ENCODE results near the gene C5orf47. TPM values are rescaled to one million over a fixed set of nuclear protein-coding genes. Genes with fewer than 3 reads are reported as not detected.

Gene C5orf47
- under 1 TPM in 1 of 2 experiments, not detected in 1; 0.19 TPM for total RNA-seq

DNA sequence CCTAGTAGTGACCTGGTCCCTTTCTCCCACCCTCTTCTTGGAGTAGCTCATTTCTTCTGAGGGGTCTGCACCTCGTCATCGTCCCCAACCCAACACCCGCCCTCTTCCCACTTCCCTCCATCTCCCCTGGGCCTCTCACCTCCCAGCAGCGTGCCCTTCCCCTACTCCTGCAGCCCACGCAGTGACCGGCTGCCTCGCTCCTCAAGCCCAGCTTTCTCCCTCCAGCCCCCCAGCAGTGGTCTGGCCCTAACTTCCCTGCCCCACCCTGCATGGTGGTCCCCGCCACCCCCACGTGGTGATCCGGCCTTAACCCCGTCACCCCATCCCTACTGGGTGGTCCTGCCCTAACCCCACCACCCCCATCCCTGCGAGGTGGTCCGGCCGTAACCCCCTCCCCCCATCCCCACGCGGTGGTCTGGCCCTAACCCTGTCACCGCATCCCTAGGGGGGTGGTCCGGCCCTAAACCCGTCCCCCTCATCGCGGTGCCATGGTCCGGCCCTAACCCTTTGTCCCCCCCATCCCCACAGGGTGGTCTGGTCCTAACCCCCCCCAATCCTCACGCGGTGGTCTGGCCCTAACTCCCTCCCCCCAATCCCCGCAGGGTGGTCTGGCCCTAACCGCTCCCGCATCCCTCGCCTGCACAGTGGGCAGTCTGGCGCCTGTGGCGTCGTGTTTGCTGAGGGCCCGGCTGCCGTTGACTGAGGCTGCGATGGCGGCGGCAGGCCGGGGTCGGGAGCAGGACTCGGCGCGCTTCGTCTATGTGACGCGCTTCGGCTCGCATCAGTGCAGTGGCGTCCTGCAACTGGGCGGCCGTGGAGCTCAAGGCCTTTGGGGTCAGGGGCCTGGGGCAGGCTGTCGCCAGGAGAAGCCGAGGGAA is at the start of gene C5orf47:
Gene C5orf47 (plus strand): TSS at position 617 of the 878 bp plus-strand sequence. CDS start 94 bp downstream, at position 711.
- CTCF ChIA-PET = no interaction called here
- Mint-ChIP-seq H3K36me3 (no peaks in the 10 kb centered on the region), H3K27me3 (peaks cover 2% of the 10 kb centered on the region), H3K9me3 (ENCODE audit: low read depth) (no peaks in the 10 kb centered on the region), H3K4me1 (no peaks in the 10 kb centered on the region), H3K27ac (no peak within 1 kb of the TSS), H3K4me3 (no peak within 1 kb of the TSS)
- no peak for DNase-seq
- no peak for ATAC-seq

DNA sequence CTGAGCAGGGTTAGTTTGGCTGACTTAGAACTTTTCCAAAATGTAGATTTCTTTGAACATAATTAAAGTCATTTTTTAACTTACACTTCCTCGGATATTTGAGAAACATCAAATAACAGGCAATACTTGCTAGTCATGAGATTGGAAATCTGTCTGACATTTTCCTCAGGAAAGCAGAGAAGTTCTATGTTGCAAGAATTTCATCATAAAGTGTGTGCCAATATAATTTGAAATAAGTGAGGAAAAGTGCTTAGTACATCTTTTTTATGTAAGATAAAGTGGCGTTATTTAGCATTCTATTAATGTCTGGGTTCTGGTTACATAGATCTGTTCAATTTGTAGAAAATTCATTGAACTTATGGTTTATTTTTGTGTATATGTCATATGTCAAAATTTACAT is 48.7 kb upstream of the C5orf47 start:
- H3K27me3 Mint-ChIP-seq = no peaks in the 10 kb centered on the region
- peaks cover under 1% of the 10 kb centered on the region for H3K36me3 Mint-ChIP-seq
- DNase-seq = no peak
- no peak overlapping the region for H3K27ac Mint-ChIP-seq
- no peak overlapping the region for H3K4me3 Mint-ChIP-seq
- CTCF ChIA-PET = interaction anchor here (0.6 to 1.0 kb wide), 3 partner anchors 33 to 66 kb away, joined by 3 read pairs; no protein-coding TSS in a partner anchor
- no peaks in the 10 kb centered on the region for H3K4me1 Mint-ChIP-seq
- no peak for ATAC-seq
- no peaks in the 10 kb centered on the region for H3K9me3 Mint-ChIP-seq (ENCODE audit: low read depth)

DNA sequence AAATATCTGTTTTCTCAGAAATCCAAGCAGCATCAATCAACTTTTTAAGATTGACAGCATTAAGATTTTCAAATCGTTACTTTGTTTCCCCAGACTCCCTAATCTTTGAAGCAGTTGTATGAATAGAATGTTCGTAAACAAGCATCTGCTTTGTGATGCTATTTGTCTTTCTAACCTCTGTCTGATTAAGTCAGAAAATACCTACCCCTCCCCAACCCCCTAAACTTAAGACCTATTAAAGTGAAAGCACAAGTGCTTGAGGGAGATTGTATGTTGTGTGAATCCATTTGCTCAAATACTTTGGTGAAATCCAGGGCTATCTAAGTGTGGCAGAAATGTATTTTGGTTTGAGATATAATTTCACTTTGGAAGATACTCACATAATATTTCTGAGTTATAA is 47.9 kb upstream of the C5orf47 start:
- Mint-ChIP-seq H3K4me3 (no peak overlapping the region), H3K9me3 (ENCODE audit: low read depth) (no peaks in the 10 kb centered on the region), H3K4me1 (no peaks in the 10 kb centered on the region), H3K27ac (no peak overlapping the region), H3K27me3 (no peaks in the 10 kb centered on the region), H3K36me3 (peaks cover 3% of the 10 kb centered on the region)
- CTCF ChIA-PET = interaction anchor here (1.0 kb wide), 1 partner anchor 32 kb away, joined by 3 read pairs; no protein-coding TSS in a partner anchor
- DNase-seq (no peak), ATAC-seq (no peak)

DNA sequence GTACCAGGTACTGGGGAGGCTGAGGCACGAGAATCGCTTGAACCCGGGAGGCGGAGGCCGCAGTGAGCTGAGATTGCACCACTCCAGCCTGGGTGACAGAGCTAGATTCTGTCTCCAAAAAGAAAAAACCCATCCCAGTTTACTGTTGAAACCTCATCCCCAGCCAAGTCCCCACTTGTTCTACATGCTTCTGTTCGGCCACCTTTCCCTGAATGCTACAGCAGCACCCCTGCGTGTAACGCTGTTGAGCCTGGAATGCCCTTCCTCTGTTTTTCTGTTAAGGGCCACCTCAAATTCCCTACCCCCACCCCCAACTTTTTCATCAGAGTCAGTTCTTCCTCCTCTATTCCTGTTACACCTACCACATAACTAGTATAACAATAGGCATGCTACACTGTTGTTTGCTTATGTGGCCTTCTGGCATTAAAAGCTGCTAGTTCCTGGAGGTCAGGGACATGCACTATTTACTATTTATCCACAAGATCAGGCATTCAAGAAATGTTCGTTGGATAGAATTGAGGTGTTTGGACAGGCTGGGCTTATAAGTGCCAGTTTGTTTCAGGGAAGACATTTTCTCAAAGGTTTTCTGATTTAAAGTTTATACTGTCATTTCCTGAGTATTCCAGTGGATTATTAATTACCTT is 47.1 kb upstream of the C5orf47 start:
- no peak overlapping the region for H3K4me3 Mint-ChIP-seq
- H3K27ac Mint-ChIP-seq = no peak overlapping the region
- no peaks in the 10 kb centered on the region for H3K4me1 Mint-ChIP-seq
- no peak for ATAC-seq
- peaks cover 3% of the 10 kb centered on the region for H3K36me3 Mint-ChIP-seq
- no peak for DNase-seq
- CTCF ChIA-PET = no interaction called here
- no peaks in the 10 kb centered on the region for H3K9me3 Mint-ChIP-seq (ENCODE audit: low read depth)
- no peaks in the 10 kb centered on the region for H3K27me3 Mint-ChIP-seq

DNA sequence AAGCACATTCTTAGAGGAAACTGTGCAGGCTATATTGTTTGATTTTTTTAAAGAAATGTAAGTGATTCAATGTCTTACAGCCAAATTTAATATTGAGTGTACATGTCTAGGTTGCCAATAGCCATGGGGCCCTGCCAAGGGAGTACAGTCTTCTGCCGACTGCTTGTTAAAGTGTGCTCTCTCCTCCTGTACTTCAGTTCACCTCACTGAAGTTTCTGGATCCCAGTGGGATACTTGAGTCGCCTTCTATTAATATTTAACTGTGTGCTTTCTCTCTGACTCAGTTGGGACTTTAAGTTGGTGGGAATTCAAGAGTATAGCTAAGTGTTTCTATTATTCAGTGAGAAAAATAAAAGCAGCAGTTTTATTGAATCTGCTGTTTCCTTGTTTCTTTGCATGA is 44.5 kb upstream of the C5orf47 start:
- ATAC-seq (no peak), DNase-seq (no peak)
- Mint-ChIP-seq H3K27ac (no peak overlapping the region), H3K9me3 (ENCODE audit: low read depth) (no peaks in the 10 kb centered on the region), H3K27me3 (no peaks in the 10 kb centered on the region), H3K36me3 (peaks cover 11% of the 10 kb centered on the region), H3K4me1 (no peaks in the 10 kb centered on the region), H3K4me3 (no peak overlapping the region)
- CTCF ChIA-PET = interaction anchor here (3.0 kb wide), 1 partner anchor 29 kb away, joined by 8 read pairs; no protein-coding TSS in a partner anchor

DNA sequence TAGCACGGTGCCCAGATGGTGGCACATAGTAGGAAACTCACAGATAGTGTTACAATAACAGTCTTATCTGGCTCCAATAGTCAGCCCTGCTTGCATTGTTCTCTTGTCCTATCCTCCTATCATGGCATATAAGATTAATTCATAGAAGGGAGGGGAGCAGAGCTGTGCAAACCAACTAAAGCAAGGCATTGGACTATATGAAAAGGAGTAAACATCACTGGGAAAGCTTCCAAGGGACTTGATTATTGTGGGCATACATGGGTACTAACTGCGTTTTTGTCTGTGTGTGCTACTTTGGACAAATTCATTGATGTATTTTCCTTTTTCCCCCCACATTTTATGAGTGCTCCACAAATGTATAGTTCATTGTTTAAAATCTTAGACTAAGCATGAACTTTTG is 43.8 kb upstream of the C5orf47 start:
- no peaks in the 10 kb centered on the region for H3K9me3 Mint-ChIP-seq (ENCODE audit: low read depth)
- no peak for ATAC-seq
- CTCF ChIA-PET = interaction anchor here (0.6 to 3.0 kb wide), 4 partner anchors 13 to 323 kb away, joined by 3 to 8 read pairs (median 3); no protein-coding TSS in a partner anchor
- DNase-seq = no peak
- H3K36me3 Mint-ChIP-seq = peaks cover 15% of the 10 kb centered on the region
- no peaks in the 10 kb centered on the region for H3K27me3 Mint-ChIP-seq
- no peaks in the 10 kb centered on the region for H3K4me1 Mint-ChIP-seq
- no peak overlapping the region for H3K4me3 Mint-ChIP-seq
- no peak overlapping the region for H3K27ac Mint-ChIP-seq

DNA sequence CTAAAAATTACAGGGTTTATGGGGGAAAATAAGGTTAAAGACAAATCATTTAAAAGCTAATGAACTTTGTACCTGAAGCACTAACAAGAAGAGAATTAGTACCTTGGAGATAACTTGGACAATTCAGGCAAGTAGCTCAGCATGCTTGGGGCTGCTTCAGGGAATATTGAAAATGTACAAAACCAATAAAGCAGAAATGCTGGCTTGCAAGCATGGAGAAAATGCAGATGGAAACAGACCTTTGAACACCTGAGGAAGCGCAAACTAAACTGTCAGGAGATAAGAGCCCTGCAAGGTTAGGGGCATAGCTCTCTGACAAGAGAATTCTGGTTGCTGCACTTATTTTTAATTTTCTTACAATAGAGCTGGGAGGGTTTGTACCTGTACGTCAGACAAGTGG is 42.6 kb upstream of the C5orf47 start:
- H3K4me1 Mint-ChIP-seq = no peaks in the 10 kb centered on the region
- no peak overlapping the region for H3K4me3 Mint-ChIP-seq
- ATAC-seq = no peak
- H3K36me3 Mint-ChIP-seq = peaks cover 19% of the 10 kb centered on the region
- H3K27me3 Mint-ChIP-seq = no peaks in the 10 kb centered on the region
- DNase-seq = no peak
- CTCF ChIA-PET = interaction anchor here (0.7 to 3.0 kb wide), 3 partner anchors 12 to 27 kb away, joined by 3 to 8 read pairs (median 3); no protein-coding TSS in a partner anchor
- H3K9me3 Mint-ChIP-seq (ENCODE audit: low read depth) = no peaks in the 10 kb centered on the region
- H3K27ac Mint-ChIP-seq = no peak overlapping the region

GRCh38 chr5:173950829-173951228 is 38.1 kb upstream of the C5orf47 start:
- CTCF ChIA-PET = no interaction called here
- no peak for ATAC-seq
- no peak overlapping the region for H3K27ac Mint-ChIP-seq
- H3K4me1 Mint-ChIP-seq = no peaks in the 10 kb centered on the region
- no peaks in the 10 kb centered on the region for H3K9me3 Mint-ChIP-seq (ENCODE audit: low read depth)
- DNase-seq = no peak
- peaks cover 28% of the 10 kb centered on the region for H3K36me3 Mint-ChIP-seq
- no peak overlapping the region for H3K4me3 Mint-ChIP-seq
- H3K27me3 Mint-ChIP-seq = no peaks in the 10 kb centered on the region

- DNase-seq (no peak), ATAC-seq (no peak)
- Mint-ChIP-seq H3K27me3 (no peaks in the 10 kb centered on the region), H3K4me1 (no peaks in the 10 kb centered on the region), H3K4me3 (no peak overlapping the region), H3K27ac (no peak overlapping the region), H3K9me3 (ENCODE audit: low read depth) (no peaks in the 10 kb centered on the region), H3K36me3 (peaks cover 25% of the 10 kb centered on the region)
- CTCF ChIA-PET = interaction anchor here (1.2 kb wide), 1 partner anchor 28 kb away, joined by 4 read pairs; no protein-coding TSS in a partner anchor
Measured at GRCh38 chr5:173953528-173954090, 35.4 kb upstream of the C5orf47 start.

- Mint-ChIP-seq H3K27ac (no peak overlapping the region), H3K4me3 (no peak overlapping the region), H3K9me3 (ENCODE audit: low read depth) (no peaks in the 10 kb centered on the region), H3K4me1 (no peaks in the 10 kb centered on the region), H3K36me3 (peaks cover 19% of the 10 kb centered on the region), H3K27me3 (no peaks in the 10 kb centered on the region)
- CTCF ChIA-PET = interaction anchor here (0.9 kb wide), 1 partner anchor 29 kb away, joined by 3 read pairs; no protein-coding TSS in a partner anchor
- DNase-seq (no peak), ATAC-seq (no peak)
Measured at GRCh38 chr5:173954671-173955521, 34.1 kb upstream of the C5orf47 start.

DNA sequence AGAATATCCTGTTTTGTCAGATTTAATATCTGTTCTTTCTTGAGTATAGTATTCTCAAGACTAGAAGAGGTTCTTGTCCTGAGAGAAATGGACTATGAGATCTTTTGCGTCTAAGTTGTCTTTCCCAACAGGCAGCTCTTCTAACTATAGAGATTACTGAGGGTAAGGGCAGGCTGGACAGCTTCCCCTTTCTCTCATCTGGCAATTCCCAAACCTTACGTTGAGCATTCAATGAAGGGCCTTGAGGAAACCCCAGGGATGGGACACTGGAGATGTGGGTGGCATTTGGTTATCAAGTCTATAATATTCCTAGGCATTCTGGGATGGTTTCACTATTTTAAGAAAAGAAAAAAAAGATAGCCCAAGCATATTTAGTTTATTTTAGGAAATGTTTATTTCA is 28.0 kb upstream of the C5orf47 start:
- CTCF ChIA-PET = no interaction called here
- no peaks in the 10 kb centered on the region for H3K27me3 Mint-ChIP-seq
- H3K4me1 Mint-ChIP-seq = no peaks in the 10 kb centered on the region
- H3K9me3 Mint-ChIP-seq (ENCODE audit: low read depth) = no peaks in the 10 kb centered on the region
- H3K36me3 Mint-ChIP-seq = peaks cover under 1% of the 10 kb centered on the region
- DNase-seq (no peak), ATAC-seq (no peak)
- H3K27ac Mint-ChIP-seq = no peak overlapping the region
- no peak overlapping the region for H3K4me3 Mint-ChIP-seq

DNA sequence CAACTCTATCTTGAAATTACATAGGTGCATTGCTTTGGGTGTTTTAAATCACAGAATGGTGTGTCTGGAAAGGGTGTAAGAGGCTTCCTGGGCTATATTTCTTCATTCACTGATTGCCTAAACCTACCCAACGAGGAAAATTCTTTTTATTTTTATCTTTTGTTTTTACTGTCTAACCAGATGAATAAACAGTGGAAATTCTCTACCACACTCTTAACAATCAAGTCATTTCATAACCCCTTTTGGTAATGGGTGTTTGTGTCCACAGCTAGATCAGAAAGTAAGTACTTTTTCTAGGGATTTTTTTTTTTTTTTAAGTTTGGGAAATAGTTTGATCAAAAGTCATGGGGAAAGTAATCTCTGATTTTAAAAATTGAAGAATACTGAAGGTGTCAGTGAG is 27.6 kb upstream of the C5orf47 start:
- Mint-ChIP-seq H3K9me3 (ENCODE audit: low read depth) (no peaks in the 10 kb centered on the region), H3K4me1 (no peaks in the 10 kb centered on the region), H3K27me3 (no peaks in the 10 kb centered on the region), H3K27ac (no peak overlapping the region), H3K36me3 (no peaks in the 10 kb centered on the region), H3K4me3 (no peak overlapping the region)
- no peak for ATAC-seq
- DNase-seq = no peak
- CTCF ChIA-PET = interaction anchor here (3.0 kb wide), 1 partner anchor 12 kb away, joined by 14 read pairs; no protein-coding TSS in a partner anchor
